ENCODE results near the gene ALDH1A1. TPM values are rescaled to one million over a fixed set of nuclear protein-coding genes. Genes with fewer than 3 reads are reported as not detected.
"Not testable (repeated sequence)": the region's sequence is repeated elsewhere in the genome, so short reads cannot be mapped to it uniquely, and the experiment has no call there.

ALDH1A1 gene
- polyA plus RNA-seq, 10 donors = 10.4 to 47.3 (median 30.0) TPM

- not testable (repeated sequence) for DNase-seq
Observed at GRCh38 chr9:72862788-72863187, 90.1 kb downstream of the ALDH1A1 start.

GRCh38 chr9:72858089-72858912, 94.6 kb downstream of the ALDH1A1 start:
- DNase-seq = peak in 1 of 3 donors; percentile 33

GRCh38 chr9:72857624-72857996, 95.2 kb downstream of the ALDH1A1 start:
- peak in 1 of 3 donors; percentile 52 for DNase-seq

- peak; percentile 59 to 90 (median 77) for DNase-seq
Observed at GRCh38 chr9:72856972-72857623, 95.8 kb downstream of the ALDH1A1 start.

GRCh38 chr9:72855890-72856523, 96.8 kb downstream of the ALDH1A1 start:
- DNase-seq = no peak

GRCh38 chr9:72855321-72855720, 97.5 kb downstream of the ALDH1A1 start:
- DNase-seq = no peak

Other genes starting within 250 kb of the ALDH1A1 start
- gene ANXA1, start 198.8 kb upstream of the ALDH1A1 start, polyA plus RNA-seq (ENCODE audit: insufficient read length in 10 of 10) = 100 to 1,000 TPM; 115 to 283 (median 152) TPM